Measurements from ENCODE around the gene GAB1.

GAB1 gene

DNA sequence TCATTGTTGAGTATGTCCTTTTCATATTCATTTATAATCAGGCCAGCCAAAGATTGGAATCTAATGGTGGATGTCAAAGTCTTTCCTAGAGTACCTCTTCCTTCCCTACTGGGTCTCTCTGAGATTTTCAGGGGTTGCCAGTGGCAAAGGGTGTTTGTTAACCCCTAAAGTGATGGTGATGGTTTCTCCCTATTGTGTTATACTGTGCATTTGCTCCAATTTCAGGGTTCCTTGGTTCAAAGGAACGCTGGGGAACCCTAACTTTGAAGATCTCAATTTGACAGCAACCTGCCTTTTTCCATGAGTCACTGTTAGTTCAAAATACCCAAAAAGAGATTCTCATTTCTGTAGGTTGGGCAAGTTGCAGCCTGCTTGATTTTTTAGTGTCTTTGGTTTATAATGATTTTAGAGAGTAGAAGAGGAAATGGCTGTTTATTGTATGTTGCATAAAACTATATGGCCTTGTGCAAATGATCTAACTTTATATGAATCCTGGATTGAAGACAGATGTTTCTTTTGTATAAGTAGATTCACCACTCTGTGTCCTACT, 23.0 kb downstream of the GAB1 start:
- no peak for DNase-seq

DNA sequence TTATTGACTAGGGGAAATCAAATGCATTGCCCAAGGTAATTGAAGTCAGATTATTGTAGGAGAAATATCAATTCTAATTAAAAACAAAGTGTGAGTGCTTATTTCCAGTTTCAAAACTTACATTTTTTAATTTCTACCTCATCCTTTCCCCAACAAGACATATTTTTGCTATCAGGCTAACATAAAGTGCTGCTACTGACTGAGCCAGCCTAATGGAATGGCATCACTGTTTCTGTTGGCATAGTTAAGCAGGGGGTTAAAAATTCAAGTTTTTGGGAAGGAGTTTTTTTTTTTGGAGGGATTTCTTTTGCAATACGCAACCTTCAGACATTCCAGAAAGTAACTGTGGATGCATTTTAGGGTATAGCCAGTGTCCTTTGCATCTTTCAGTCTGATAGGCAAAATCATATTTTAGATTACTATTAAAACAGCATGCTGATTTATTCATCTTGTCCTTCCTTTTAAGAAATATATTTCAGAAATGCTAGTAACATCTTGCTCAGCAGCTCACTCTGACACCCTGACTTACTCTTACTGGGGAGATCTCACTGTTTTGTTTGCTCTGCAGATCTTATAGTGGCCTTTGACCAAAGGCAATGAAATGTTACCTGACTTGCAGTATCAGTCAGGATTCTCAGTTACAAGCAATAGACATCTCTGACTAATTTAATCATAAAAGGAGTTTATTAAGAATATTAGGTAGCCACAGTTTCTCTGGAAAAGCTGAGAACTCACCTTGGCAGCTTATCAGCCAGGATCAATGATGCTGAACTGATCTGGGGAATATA, 24.4 kb downstream of the GAB1 start:
- DNase-seq: no peak

DNA sequence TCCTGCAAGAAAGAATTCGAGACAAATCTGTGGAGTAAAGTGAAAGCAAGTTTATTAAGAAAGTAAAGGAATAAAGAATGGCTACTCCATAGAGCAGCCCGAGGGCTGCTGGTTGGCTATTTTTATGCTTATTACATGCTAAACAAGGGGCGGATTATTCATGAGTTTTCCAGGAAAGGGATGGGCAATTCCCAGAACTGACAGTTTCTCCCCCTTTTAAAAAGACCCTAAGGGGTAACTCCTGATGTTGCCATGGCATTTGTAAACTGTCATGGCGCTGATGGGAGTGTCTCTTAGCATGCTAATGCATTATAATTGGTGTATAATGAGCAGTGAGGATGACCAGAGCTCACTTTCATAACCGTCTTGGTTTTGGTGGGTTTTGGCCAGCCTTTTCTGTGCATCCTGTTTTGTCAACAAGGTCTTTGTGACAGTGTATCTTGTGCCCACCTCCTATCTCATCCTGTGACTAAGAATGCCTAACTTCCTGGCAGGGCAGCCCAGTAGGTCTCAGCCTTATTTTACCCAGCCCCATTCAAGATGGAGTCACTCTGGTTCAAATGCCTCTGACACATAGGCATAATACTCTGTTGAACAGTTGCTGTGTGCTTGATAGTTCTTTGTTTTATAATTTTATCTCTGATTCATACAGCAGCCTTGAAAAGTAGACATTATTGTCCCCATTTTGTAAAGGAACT, 25.8 kb downstream of the GAB1 start:
- no peak for DNase-seq

DNA sequence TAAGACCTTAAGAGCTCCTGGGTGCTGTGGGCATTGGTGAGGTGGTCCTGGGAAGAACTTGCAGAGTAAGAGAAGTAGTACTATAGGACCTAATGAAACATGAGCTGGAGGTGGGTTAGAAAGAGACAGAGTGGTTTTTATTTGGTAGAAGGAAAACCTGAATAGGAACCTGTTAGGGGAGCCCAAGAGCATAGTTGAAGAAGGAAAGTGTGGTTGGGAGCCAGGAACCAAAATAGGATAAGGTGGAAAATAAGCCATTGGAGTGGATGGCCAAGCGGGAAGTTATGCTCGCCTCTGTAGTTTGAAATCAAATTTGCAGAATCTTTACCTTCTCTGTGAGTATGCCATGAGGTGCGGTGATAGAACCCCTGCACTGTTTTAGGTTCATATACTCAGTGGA, 26.7 kb downstream of the GAB1 start:
- DNase-seq: no peak

DNA sequence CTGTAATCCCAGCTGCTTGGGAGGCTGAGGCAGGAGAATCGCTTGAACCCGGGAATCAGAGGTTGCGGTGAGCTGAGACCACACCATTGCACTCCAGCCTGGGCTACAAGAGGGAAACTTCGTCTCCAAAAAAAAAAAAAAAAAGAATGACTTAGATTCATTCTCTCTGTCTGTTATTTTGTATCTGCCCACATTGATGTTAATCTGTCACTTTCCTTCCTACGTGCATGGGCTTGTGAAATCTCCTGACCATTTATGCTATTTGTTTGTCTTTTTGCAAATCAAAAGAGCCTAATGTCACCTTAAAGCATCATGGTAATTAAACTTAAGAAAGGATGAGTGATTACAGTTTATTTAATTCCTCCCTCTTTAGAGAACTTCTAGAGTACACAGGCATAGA, 27.4 kb downstream of the GAB1 start:
- DNase-seq: no peak

DNA sequence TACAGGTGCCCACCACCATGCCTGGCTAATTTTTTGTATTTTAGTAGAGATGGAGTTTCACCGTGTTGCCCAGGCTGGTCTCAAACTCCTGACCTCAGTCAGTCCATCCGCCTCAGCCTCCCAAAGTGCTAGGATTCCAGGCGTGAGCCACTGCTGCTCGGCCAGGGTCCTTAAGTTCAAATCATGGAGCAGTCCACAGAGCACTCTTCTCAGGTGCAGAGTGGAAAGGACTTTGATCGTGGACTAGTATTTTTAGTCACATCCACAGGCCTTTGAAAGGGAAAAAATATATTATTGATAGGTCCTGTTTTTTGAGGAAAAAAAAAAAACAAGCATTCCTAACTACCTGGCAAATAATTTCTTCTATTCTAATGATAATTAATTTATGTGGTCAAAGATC, 31.2 kb downstream of the GAB1 start:
- no peak for DNase-seq

DNA sequence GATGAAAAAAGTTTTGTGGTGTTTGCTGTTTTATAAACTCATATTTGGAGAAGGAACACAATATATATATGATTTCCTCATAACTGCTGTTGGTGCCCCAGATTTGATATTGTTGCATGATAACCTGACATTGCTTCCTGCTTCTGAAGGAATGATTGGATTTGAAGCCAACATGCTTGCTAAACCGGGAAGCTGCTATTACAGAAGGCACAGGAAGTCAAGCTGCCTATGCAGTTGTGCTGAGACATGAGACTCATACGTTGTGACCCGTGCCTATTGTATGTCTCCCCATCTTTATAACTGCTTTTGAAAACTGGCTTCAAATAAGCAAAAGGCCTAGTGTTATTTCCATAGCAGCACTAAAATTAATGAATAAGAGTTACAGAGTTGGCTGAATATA, 32.9 kb downstream of the GAB1 start:
- no peak for DNase-seq

DNA sequence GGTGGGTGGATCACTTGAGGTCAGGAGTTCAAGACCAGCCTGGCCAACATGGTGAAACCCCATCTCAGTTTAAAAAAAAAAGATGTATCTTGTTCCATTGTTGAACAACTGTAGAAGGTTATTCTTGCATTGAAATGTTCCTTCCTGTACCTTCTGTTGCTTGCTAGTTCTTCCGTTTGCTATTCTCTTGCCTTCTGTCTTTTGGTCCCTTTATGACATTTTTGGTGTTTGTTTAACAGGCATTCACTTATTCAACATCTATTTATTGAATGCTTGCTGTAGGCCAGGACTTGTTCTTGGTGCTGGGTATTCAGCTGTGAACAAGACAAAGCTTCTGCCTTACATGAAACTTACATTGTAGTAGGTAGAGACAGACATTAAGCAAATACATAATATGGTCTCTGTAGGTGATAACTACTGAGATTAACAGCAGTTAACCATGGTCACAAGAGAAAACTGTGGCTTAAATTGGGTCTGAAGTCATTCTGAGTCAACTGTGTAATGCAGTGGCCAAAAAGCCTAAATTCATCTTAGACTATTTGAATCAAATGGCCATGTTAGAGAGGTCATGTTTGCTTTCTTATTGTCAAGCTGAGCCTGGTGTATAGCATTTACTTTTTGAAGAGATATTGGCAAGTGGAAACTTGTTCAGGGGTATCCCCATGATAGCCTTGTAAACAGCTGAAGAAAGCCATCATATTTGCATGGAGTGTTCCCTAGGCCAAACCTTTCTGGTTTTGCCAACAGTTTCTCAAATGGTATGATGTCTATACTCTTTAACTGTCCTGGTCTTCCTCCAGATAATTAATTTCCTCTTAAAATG, 35.6 kb downstream of the GAB1 start:
- DNase-seq: no peak

DNA sequence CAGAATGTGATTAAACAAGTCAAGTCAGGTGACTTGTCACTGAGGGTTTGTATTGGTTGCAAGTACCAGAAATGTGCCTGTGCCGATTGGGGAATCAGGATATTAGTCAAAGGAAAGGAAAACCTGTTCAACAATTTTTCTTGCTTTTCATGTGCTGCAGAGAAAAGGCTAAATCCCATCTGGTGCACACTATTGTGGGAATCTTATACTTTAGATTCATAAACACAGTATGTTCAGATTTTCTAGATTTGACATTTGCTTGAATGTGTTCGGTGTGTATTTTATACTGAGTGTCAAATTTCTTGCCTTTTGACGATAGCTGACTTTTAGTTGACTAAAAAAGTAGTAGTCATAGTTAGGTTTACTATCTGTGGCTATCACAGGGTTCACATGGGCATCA, 37.6 kb downstream of the GAB1 start:
- DNase-seq: no peak

DNA sequence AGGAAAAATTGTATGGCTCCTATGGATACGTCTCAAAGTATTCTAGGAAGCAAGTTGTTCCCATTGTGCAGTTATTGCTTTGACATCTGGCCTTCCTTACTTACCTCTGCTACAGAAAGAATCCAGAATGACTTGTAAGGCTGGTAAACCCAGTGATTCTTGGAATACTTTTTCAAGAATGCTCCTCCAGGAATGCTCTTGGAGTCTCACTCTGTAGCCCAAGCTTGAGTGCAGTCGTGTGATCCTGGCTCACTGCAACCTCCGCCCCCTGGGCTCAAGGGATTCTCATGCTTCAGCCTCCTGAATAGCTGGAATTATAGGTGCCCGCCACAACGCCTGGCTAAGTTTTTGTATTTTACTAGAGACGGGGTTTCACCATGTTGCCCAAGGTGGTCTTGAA, 38.1 kb downstream of the GAB1 start:
- no peak for DNase-seq

DNA sequence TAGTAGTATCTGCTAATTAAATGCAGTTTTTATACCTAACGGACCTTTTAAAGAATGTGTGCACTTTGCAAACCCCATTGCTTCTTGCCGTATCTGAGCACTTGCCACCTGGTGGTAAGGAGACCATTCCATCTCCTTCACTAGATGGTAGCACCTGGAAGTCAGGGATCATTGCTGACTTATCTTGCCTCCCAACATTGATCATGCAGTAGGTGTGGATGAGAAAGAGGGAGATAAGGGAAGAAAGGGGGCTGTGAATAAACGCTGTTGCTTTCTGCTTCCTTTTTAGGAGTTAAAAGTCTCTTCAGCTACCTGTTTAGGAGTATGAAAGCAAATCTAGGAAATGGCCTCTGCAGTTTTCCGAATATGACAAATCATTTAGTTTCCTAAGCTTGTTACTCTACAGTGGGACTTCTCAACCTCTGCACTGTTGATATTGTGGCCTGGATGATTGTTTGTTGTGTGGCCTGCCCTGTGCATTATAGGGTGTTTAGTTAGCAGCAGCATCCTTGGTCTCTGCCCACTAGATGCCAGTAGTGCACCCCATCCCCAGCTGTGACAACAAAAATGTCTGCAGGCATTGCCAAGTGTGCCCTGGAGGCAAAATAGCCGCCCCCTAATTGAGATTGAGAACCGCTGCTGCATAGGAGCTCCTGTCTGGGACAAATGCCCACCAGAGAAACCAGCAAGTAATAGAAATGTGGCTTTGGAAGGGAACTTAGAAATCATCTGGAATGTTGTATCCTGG, 38.8 kb downstream of the GAB1 start:
- no peak for DNase-seq

DNA sequence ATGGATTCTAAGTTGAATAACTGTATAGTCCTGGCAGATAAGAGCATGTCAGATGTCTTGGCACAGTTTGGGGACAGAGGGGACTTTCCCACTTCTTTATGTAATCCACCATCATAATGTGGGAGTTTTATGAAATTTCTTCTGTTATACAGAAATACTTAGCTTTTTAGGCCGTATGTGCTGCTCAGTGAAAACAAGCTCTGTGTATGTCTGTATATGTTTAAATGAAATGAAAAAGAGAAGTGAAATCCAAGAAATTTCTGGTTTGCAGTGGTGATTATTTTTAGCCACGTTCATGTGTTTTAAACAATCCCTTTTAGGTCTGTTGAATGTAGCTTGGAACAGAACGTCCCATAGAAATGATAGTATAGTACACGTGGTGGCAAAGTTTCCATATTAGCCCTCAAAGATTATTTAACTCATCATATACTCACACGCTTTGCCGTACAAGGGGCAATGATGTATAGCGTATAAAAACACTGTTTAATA, 41.0 kb downstream of the GAB1 start:
- DNase-seq: no peak

DNA sequence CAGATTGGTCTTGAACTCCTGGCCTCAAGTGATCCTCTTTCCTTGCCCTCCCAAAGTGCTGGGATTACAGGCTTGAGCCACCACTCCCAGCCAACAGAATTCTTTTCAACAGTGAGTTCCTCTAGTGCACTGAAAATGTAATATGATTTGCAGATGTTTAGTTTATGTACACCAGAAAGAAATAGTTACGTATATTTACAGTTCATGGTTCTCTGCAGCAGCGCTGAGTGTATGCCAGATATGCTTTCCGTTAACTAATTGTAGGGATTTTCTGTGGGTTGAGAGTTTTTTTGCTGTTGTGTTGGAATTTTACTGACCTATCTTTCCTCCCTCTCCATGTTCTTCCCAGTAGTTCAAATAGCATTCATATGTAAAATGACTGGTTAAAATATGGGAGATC, 44.0 kb downstream of the GAB1 start:
- DNase-seq: no peak

DNA sequence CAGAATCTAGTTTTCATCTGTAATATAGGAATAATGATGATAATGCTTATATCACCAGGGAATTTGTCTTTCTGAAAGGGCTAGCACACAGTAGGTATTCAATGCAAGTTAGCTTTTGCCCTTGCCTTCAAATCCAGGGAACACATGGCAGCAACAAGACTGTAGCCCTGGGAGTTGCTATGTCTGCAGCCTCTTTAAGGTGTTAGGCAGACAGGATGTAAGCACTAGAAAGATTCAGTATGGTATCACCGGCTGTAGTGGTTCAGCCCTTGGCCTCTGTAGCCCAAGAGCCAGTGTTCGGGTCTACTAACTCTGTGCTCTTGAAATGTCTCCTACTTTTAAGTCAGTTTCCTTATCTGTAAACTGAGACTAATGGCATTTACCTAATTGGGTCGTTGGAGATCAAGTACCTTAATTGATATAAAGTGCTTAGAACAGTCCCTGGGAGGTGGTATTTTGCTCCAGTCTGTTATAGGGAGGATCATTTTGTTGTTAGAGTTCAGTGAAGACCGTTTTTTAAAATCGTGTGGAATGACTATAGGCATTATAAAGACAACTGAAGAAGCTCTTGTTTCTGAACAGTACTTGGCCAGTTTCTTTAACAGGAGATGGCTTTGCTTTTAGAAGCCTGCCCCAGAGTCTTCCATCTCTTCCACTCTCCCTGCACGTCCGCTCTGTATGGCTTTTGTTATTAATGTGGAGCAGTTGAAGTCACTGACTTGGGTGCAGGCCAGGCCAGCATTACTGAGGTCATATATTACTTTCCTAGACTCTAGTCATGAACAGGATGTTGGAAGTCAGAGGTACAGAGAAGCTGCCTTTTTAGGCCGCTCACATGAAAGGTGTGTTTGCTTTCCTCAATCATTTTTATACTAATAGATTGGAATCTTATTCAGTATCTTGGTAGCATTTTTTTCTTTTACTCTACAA, 44.8 kb downstream of the GAB1 start:
- no peak for DNase-seq

DNA sequence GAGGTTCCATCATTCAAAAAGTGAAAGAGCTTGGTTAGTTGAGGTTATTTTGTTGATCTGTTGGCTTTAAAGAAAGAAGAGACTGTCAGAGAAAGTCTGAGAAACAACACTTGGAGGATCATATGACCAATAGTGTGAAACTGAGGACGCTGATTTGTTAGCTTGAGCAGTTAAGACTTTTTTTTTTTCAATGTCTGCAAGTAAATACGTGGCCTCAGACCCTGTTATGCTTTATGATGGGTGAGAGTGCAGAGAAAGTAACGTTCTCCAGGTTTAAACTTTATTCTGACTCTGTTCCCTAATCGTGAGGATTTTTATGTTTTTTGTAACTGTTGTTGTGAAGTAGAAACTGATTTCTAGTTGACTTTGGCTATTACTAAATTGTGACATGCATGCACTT, 45.9 kb downstream of the GAB1 start:
- DNase-seq: no peak

DNA sequence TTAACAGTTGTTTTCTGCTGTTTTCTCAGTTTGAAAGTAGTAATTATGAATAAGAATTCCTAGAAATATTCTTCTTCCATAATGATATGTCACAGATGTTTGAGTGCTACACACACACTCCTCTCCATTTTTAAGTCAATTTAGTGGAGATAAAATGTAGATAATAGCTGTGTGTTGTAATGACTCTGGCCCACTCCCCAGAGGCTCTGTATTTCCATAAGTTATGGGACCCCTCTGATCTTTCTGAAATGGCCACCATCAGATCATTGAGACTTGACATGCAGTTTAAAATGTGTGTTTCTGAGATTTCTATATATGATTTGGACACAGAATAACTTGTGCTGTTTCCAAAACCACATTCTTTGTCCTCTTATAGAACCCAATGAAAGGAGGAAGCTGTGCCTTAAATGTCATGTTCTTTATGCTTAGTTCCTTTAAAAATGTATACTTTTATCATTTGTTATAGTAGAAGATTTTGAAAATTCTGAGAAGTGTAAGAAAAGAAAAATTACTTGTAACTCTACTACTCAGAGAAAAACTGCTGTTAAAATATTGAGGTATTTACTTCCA, 46.4 kb downstream of the GAB1 start:
- no peak for DNase-seq

DNA sequence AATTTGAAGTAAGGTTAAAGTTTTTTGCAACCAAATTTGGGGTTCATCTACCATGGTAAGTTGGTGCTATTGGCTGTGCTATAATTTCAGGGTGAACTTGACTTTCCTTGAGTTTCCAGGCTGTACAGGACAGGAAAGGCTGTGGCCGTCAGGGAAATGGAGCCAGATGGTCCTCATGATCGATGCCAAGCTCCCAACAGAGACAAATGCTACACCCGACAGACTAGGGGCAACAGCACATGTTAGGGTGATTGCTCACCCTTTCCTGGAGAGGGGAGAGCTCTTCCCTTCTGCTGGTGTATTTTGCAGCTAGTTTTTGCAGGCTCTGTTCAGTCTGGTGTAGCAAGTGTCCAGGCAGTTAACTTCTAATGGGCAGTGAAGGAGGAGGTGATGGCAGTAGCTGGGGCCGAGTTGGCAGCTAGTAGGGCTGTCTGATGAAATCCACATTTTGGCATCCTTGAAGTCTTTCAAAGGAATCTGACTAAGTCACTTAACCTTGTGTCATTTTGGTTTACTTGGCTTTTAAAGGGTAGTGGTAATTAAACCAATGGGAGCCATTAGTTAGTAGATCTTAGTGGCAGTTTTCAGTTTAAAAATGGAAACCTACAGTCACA, 47.8 kb downstream of the GAB1 start:
- no peak for DNase-seq

DNA sequence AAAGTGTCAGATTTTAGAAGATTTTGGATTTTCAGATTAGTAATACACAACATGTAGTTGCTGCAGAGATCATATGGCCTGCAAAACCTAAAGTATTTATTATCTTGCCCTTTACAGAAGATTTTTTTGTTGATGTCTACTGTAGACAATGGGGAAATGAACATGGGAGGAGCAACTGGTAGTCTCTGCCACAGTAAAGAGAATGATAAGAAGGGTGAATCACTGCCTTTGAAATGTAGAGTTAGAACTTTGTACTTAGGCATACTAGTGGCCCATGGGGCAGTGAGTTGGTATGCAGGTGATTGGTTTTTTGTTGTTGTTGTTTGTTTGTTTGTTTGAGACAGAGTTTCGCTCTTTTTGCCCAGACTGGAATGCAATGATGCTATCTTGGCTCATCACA, 50.1 kb downstream of the GAB1 start:
- no peak for DNase-seq

DNA sequence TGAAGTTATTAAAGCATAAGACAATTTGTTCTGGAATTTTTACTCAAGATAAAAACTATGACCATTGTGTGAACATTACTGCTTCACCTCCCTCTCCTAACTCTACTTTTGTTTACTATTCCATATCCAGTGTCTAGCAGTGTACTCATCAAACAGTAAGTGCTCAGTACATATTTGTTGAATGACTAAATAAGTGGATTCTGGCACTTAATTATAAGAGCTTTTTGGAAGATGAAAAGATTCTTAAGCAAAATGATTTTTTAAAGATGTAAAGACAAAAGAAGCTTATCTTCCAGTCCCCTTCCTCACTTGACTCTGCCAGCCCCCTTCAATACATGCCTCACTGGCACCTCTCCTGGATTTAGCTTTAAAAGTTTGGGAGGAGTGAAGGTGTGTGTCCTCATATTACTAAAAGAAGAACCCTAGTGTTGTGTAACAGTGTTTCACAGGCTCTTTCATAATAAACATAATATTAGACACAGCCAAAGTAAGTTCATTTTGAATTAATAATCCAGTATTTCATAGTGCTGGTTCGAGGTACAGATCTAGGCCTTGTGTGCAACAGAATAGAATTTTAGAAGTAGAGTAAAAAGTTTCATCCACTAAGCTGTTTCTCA, 53.0 kb downstream of the GAB1 start:
- DNase-seq: no peak

DNA sequence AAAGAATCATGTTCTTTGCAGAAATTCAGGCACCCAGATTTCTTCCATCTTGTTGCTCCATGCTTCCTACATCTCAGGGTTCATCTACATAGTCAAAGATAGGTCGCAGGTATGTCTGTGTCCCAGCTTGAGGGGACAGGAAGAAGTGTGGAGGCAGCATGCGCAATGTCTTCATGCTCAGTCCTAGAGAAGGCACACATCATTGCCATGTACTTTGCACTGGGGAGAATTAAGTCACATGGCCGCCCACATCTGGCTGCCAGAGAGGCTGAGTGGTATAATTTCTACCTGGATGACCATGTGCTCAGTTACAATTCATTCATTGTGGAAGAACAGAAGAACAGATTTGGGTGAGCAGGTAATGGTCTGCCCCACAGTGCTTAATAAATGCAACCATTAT, 54.1 kb downstream of the GAB1 start:
- no peak for DNase-seq
